Loucy (cell line): ENCODE results near the gene CEP57.
A peak's percentile ranks its signal among the peaks of the same experiment; 100 is the strongest.

Source experiments
- H2AFZ ChIP-seq: fragments of 200-600 bp; sonication (generic); 2 replicates; pipeline ENCODE4 v1.6.0; 2016; ENCODE audit warnings: antibody characterized with exemption, mild to moderate bottlenecking, low read length, moderate library complexity
- H3F3A ChIP-seq: fragments of 200-600 bp; 2 replicates; pipeline ENCODE4 v1.6.0; 2016; ENCODE audit warnings: antibody characterized with exemption, low read depth, mild to moderate bottlenecking
- H3K27me3 ChIP-seq: fragments of 200-600 bp; sonication (generic); 2 replicates; pipeline ENCODE4 v1.6.1; 2014; ENCODE audit warnings: low read length, mild to moderate bottlenecking; ENCODE audit not compliant: insufficient read depth, poor library complexity, severe bottlenecking
- H3K36me3 ChIP-seq: fragments of 200-600 bp; sonication (generic); 2 replicates; pipeline ENCODE4 v1.6.1; 2016; ENCODE audit warnings: low read length; ENCODE audit not compliant: insufficient read depth
- H3K4me1 ChIP-seq: fragments of 200-600 bp; sonication (generic); 2 replicates; pipeline ENCODE4 v1.5.1; 2014; ENCODE audit warnings: low read length, mild to moderate bottlenecking; ENCODE audit not compliant: insufficient read depth, poor library complexity, severe bottlenecking
- H3K4me2 ChIP-seq: fragments of 200-600 bp; sonication (generic); 2 replicates; pipeline ENCODE4 v1.6.0; 2014; ENCODE audit warnings: antibody characterized with exemption, low read length, low read depth, mild to moderate bottlenecking; ENCODE audit not compliant: poor library complexity, severe bottlenecking
- H3K4me3 ChIP-seq: fragments of 200-600 bp; sonication (generic); 2 replicates; pipeline ENCODE4 v1.5.1; 2014; ENCODE audit warnings: low read length, mild to moderate bottlenecking, mixed read lengths; ENCODE audit not compliant: poor library complexity, severe bottlenecking
- H3K79me2 ChIP-seq: fragments of 200-600 bp; sonication (generic); 2 replicates; pipeline ENCODE4 v1.6.1; 2014; ENCODE audit warnings: low read length; ENCODE audit not compliant: insufficient read depth
- H3K9ac ChIP-seq: fragments of 200-600 bp; sonication (generic); 2 replicates; pipeline ENCODE4 v1.6.0; 2014; ENCODE audit warnings: mild to moderate bottlenecking, low read depth, low read length, moderate library complexity; ENCODE audit not compliant: poor library complexity, severe bottlenecking
- H3K9me2 ChIP-seq: fragments of 200-600 bp; sonication (generic); replicated peaks from 2 replicates; pipeline ENCODE4 v1.6.1; 2016; ENCODE audit warnings: low read depth, low read length, mixed read lengths
- H3K9me3 ChIP-seq: fragments of 200-600 bp; sonication (generic); 2 replicates; pipeline ENCODE4 v1.6.1; 2014; ENCODE audit warnings: mild to moderate bottlenecking, antibody characterized with exemption, low read length, low read depth; ENCODE audit not compliant: insufficient read depth
- H4K20me1 ChIP-seq: fragments of 200-600 bp; sonication (generic); 2 replicates; pipeline ENCODE4 v1.6.0; 2014; ENCODE audit warnings: antibody characterized with exemption, low read length, mild to moderate bottlenecking; ENCODE audit not compliant: insufficient read depth, poor library complexity, severe bottlenecking
- CTCF ChIP-seq: fragments of 200-600 bp; sonication (generic); conservative IDR thresholded peaks from 2 replicates; pipeline ENCODE4 v1.5.1; 2014; ENCODE audit warnings: mild to moderate bottlenecking, antibody characterized with exemption, low read length
- EZH2phosphoT487 ChIP-seq: fragments of 200-600 bp; IDR thresholded peaks from 2 replicates; pipeline ENCODE4 v1.6.1; 2018; ENCODE audit warnings: antibody characterized with exemption, mild to moderate bottlenecking, moderate library complexity, borderline replicate concordance

Gene CEP57

GRCh38 chr11:95793116-95793515 is 2.8 kb downstream of the CEP57 start:
- H3K4me3 ChIP-seq = peak overlapping the region; percentile 89
- H3K4me1 ChIP-seq = peaks cover 68% of the 10 kb centered on the region
- peaks cover 82% of the 10 kb centered on the region for H4K20me1 ChIP-seq
- H3K9ac ChIP-seq = peak overlapping the region; percentile 95
- TF ChIP-seq CTCF (no peak), EZH2phosphoT487 (no peak)
- H3K9me2 ChIP-seq = no peaks in the 10 kb centered on the region
- H3K79me2 ChIP-seq = peaks cover 88% of the 10 kb centered on the region
- no peaks in the 10 kb centered on the region for H3K36me3 ChIP-seq
- no peaks in the 10 kb centered on the region for H3K9me3 ChIP-seq
- H3K4me2 ChIP-seq = peak overlapping the region; percentile 97
- no peak overlapping the region for H2AFZ ChIP-seq
- peaks cover 3% of the 10 kb centered on the region for H3F3A ChIP-seq
- no peaks in the 10 kb centered on the region for H3K27me3 ChIP-seq

DNA sequence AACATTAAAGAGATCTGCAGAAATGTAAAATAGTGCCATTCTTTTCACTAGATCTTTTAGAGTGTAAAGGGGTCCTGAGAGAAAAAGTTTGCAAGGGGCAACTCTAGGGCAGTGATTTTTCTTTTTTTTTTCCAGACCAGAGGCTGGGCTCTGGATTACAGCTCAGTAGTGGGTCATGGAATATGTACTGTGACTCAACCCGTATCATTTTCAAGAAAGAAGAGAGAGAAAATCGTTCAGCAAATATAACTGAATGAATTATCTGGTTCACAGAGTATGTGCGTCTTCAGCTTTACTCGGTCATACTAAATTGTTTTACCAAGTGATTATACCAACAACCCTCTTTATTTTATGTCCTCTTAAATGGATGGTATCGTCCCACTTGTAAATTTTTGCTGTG is 3.8 kb downstream of the CEP57 start:
- Histone ChIP-seq H3K79me2 (peaks cover 88% of the 10 kb centered on the region), H2AFZ (no peak overlapping the region), H3K9me3 (no peaks in the 10 kb centered on the region), H4K20me1 (peaks cover 82% of the 10 kb centered on the region), H3K27me3 (no peaks in the 10 kb centered on the region), H3K9ac (peak overlapping the region; percentile 57), H3K9me2 (no peaks in the 10 kb centered on the region), H3K36me3 (peaks cover under 1% of the 10 kb centered on the region; the same call in 1 of the 2 replicates), H3K4me3 (peak overlapping the region; percentile 89), H3K4me1 (peaks cover 66% of the 10 kb centered on the region), H3F3A (peaks cover 3% of the 10 kb centered on the region), H3K4me2 (peak overlapping the region; percentile 97)
- TF ChIP-seq CTCF = no peak
- TF ChIP-seq EZH2phosphoT487 = no peak

DNA sequence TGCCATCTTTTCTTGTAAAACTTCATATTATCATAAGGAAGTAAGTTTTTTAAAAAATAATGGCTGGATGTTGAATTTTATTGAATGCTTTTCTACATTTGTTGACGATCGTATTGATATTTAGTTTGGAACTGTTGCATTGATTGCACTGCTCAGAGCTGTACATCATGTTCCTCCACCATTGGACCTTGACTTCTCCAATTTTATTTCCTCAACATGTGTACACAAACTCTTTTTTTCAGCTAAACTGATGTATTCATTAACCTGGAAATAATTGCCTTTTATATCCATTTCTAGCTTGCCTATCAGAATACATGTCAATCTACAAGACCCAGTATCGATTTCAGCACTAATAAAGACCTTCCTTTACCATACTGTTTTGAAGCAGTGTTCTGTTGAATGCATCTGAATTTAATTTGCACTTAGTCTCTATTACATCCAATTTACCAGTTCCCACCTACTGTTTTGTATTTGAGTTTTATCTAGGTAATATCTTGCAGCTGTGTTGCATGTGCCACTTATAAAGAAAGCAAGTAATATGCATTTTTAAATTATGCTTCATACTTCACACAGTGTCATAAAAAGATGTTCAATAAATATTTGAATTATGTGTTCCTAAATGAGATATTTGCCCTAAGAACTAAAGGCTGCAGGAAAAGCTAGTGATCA is 5.5 kb downstream of the CEP57 start:
- Histone ChIP-seq H4K20me1 (peaks cover 78% of the 10 kb centered on the region), H3F3A (no peaks in the 10 kb centered on the region), H3K9ac (peak overlapping the region; percentile 57), H3K4me3 (peak overlapping the region; percentile 89), H3K9me3 (no peaks in the 10 kb centered on the region), H3K79me2 (peaks cover 94% of the 10 kb centered on the region), H3K9me2 (no peaks in the 10 kb centered on the region), H2AFZ (no peak overlapping the region), H3K4me2 (peak overlapping the region; percentile 97), H3K4me1 (peaks cover 66% of the 10 kb centered on the region), H3K27me3 (no peaks in the 10 kb centered on the region), H3K36me3 (peaks cover 17% of the 10 kb centered on the region; the same call in 1 of the 2 replicates)
- TF ChIP-seq EZH2phosphoT487 = no peak
- no peak for TF ChIP-seq CTCF
